Eye (tissue), 1 donor: ENCODE data around the gene CHRFAM7A.
"Not testable (repeated sequence)": the region's sequence is repeated elsewhere in the genome, so short reads cannot be mapped to it uniquely, and the experiment has no call there.

ENCODE experiments used
- DNase-seq: peaks from one replicate; pipeline ENCODE4 v3.0.0-alpha.2; 2015

CHRFAM7A gene

DNA sequence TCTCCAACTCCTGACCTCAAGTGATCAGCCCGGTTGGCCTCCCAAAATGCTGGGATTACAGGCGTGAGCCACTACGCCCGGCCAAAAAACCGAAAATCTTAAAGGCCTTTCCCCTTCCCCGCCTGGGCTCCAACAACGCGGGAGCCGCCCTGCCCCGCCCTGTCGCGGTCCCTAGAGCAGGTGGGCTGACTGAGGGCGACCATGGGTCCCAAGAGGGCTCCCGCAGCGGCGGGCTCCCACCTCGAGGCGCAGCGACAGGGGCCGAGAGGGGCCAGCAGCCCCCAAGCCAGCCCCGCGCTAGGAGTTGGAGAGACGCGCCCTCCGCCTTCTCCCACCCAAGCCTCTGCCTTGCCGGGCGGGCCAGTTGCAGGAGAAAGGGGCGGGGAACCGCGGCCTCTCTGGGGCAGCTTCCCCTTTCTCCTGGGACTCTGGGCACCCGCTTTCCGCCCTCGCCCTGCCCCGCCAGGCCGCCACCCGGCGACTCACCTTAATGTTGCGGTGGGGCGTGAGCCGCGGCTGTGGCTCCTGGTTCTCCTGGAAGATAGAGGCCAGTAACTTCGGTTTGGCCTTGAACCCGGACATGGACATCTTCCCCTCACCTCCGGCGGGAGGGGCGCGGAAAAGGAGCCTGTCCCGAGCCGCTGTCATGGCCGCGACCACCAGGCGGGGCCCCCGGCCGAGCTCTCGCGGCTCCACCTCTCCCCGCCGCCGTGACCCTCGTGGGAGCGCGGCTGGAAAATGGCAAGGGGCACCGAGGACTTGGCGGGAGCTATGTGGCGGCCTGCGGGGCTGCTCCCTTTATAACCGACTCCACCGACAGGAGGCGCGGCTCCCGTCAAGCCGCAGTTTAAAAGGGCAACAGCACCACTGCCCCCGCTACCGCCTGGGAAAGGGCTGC lies at the start of gene CHRFAM7A:
CHRFAM7A (minus strand) TSS at position 775 of the 898 bp plus-strand sequence. CDS start 10,189 bp downstream, outside the sequence.
- not testable (repeated sequence) for DNase-seq

GRCh38 chr15:30438348-30438747 lies 45.0 kb upstream of the CHRFAM7A start:
- DNase-seq: not testable (repeated sequence)

DNA sequence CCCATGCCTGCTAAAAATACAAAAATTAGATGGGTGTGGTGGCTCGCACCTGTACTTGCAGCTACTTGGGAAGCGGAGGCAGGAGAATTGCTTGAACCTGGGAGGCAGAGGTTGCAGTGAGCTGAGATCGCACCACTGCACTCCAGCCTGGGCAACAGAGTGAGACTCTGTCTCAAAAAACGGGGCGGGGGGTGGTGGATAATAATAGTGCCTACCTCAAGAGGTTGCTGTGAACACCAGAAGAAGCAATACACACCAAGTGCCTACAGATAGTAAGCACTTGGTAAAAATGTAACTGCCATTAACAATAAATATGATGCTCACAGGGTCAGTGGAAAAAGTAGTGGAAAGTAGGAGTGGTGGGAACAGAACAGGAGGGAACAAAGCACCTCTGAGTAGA lies 42.5 kb upstream of the CHRFAM7A start:
- DNase-seq: not testable (repeated sequence)

GRCh38 chr15:30420723-30421122 lies 27.4 kb upstream of the CHRFAM7A start:
- DNase-seq: not testable (repeated sequence)

- DNase-seq: not testable (repeated sequence)
Measured at GRCh38 chr15:30414160-30414559, 20.8 kb upstream of the CHRFAM7A start, which contains the start of gene GOLGA8R. GOLGA8R (minus strand) TSS chr15:30414260; CDS start chr15:30414162, 98 bp downstream.

DNA sequence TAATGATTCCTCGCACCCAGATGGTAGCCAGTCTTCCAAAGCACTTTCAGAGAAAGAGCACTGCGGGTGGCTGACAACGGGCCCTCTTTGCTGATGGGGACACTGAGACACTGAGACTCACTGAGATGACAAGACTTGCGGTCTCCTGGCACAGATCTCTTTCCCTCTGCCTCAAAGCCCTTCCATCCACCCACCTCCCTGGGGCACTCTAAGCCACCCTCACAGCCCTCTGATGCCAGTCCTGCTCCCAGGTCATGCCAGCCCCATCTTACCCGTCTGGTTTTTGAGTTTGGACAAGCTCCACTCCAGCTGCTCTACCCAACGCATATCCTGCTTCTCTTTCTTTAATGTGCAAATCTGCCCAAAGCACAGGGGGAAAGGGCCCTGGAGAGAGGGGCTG lies 14.3 kb upstream of the CHRFAM7A start:
- DNase-seq: peak; percentile 0

- not testable (repeated sequence) for DNase-seq
Measured at GRCh38 chr15:30398988-30399387, 5.6 kb upstream of the CHRFAM7A start.

DNA sequence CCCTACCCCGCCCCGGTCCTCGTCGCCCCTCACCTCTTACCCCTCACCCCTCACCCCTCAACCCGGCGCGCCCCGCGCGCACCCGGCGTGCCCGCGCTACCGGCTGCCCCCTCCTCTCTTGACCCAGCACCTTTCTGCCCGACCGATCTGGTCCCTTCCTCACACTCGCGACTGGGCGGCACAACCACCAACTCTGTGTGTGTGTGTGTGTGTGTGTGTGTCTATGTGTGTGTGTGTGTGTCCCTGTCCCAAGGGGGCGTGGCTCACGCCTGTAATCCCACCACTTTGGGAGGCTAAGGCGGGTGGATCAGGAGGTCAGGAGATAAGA lies 288 bp upstream of the CHRFAM7A start:
- not testable (repeated sequence) for DNase-seq

DNA sequence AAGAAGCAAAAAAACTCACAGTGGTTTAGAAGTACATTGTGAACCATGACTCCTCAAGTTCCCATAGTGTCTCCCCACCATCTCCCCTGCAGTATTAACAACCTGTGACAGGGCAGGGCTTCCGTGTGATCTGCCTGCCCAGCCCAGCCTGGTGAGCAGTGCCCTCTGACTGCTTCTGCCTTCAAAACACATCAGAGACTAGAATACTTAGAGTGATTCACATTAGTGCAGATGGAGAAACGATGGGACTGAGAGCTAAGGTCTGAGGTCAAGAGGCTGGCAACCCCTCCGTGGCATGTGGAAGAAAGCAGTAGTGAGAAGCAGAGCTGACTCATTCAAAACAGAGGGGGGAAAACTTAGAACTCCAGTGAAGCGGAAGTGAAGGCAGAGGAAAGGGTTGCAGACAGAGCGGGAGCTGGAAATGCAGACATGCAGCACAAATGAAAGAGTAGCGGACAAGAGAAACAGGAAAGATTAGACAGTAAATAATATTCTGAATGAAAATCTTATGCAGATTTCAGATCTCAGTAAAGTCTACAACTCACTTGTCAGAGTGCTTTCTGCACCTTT lies 6.9 kb downstream of the CHRFAM7A start:
- not testable (repeated sequence) for DNase-seq

DNA sequence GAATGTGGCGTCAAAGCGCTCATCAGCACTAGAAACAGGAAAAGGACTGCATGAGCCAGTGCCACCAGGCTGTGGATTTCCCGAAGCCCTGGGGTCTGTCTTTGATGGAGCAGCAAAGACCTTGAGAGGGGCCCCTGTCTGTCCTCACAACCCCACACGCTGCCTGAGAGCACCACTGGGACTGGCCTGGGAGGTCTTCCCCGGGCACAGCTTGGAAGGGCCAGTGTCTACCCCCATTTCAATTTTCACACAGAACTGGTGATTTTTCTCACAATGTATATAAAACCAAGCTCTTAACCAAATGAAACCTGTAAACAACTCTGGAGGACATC lies 16.3 kb downstream of the CHRFAM7A start:
- DNase-seq: not testable (repeated sequence)

DNA sequence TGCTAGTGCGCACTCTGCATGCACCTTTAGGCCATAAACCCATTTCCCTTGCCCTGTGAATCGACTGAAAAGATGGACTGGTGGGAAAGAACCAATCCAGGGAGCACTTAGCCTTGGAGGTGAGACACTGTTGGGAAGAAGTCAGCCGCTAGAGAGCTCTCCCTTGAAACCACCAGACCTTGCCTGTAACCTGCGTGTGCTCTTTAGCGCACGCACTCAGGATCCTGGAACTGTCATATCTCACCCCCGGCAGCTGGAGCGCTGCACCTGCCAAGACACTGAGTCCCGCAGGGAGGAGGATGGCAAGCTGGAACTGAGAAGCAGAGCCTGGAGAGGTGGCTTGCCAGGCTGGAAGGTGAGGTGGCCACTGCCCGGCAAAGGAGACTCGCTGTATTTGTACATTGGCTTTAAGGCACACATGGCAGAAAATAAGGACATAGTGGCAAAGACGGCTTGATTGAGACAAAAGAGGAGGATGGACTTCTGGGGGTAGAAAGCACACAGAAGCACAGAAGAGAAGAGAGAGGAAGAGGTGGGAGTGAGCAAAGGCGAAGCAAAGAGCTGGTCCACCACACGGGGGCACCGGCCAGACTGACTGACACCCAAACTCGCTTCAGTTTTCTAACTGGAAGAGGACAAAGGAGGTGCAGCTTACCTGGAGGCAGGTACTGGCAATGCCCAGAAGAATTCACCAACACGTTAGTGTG lies 16.8 kb downstream of the CHRFAM7A start:
- not testable (repeated sequence) for DNase-seq

GRCh38 chr15:30375872-30376271 lies 17.5 kb downstream of the CHRFAM7A start:
- DNase-seq: not testable (repeated sequence)

DNA sequence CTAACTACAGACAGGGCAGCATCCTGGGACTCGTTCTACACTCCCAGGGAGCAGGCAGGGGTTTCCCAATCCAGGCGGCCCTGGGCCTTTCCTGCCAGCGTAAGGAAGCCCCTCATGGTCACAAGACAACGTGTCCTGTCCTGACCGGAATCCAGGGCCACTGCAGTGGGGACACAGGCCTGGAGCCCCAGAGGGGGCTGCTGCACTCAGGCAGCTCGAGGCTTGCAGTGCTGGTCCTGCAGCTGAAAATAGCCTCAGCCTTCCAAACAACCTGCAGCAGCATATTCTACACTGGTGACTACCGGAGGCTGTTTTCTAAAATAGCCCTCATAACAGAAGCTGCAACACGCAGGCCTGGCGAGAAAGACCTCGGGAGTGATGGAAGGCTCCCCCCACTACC lies 18.5 kb downstream of the CHRFAM7A start:
- not testable (repeated sequence) for DNase-seq

DNA sequence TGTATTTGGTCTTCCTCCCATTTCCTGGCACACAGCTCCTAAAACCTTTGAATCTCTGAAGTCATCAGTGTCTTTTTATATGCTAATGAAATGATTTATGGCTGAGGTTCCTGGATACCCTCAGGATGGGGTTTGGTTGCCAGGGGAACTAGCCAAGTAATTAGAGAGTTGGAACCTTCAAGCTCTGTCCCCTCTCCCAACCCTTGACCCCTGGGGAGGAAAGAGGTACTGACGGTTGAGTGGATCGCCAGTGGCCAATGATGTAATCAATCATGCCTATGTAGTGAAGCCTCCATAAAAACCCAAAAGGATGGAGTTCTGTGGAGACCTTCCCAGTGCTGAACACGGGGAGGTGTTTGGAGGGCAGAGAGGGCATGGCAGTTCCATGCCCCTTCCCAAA lies 25.1 kb downstream of the CHRFAM7A start:
- DNase-seq: not testable (repeated sequence)

DNA sequence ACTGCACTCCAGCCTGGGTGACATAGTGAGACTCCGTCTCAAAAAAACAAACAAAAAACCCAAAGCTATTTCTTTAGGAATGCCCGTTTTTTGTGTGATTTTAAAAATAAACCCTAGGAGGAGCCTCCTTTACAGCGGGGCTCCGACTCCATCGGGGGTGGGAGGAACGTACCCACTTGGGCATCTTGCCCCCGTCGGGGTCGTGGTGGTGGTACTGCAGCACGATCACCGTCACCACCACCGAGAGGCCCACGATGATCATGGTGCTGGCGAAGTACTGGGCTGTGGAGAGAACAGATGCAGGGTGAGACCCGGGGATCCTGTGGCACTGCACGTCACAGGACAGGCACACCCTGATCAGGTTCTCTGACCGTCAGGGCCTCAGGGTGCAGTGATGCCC lies 26.1 kb downstream of the CHRFAM7A start:
- not testable (repeated sequence) for DNase-seq

GRCh38 chr15:30361404-30361803 lies 31.9 kb downstream of the CHRFAM7A start:
- not testable (repeated sequence) for DNase-seq

GRCh38 chr15:30360990-30361389 lies 32.4 kb downstream of the CHRFAM7A start:
- not testable (repeated sequence) for DNase-seq

- DNase-seq: not testable (repeated sequence)
Measured at GRCh38 chr15:30355043-30355442, 38.3 kb downstream of the CHRFAM7A start.

DNA sequence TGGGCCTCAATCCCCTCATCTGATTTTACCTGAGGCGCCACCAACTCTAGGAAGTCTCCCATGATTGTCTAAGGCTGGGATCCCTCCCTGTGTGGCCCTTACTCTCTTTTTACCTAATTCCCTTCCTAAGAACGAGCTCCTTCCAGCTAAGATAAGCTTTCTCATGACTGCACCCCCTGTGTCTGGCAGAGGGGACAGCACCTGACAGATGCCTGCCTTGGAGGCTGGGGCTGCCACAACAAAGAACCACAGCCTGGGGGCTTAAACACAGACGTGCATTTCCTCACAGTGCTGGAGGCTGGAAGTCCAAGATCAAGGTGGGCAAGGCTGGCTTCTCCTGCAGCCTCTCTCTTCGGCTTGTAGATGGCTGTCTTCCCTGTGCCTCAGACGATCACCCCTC lies 43.5 kb downstream of the CHRFAM7A start:
- not testable (repeated sequence) for DNase-seq

DNA sequence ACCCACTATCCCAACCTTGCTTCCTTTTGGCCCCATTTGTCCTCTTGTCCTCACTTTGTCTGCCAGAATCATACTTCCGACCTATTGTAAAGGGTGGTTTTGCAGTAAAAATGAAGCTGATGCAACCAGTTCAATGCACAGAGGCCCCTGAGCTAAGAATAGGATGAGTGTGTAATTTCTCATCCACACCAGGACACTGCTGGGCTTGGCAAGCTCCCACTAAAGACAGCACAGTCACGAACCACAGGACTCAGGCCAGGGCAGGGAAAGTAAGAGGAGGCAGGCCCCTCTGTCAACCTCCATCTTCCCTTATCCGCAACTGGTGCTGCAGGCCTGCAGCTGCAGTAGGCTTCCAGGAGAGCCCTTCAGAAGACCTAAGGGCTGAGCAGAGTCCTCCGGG lies 56.8 kb downstream of the CHRFAM7A start:
- not testable (repeated sequence) for DNase-seq

DNA sequence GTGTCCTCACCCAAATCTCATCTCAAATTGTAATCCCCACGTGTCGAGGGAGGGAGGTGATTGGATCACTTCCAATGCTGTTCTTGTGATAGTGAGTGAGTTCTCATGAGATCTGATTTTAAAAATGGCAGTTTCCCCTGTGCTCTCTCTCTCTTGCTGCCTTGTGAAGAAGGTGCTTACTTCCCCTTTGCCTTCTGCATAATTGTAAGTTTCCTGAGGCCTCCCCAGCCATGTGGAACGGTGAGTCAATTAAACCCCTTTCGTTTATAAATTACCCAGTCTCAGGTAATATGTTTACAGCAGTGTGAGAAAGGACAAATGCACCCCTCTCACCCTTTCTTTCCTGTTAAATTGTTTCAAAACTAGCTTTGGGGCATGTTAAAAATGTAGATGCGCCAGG lies 59.2 kb downstream of the CHRFAM7A start:
- not testable (repeated sequence) for DNase-seq

- peak; percentile 5 for DNase-seq
Measured at GRCh38 chr15:30326145-30326544, 67.2 kb downstream of the CHRFAM7A start.

- not testable (repeated sequence) for DNase-seq
Measured at GRCh38 chr15:30321063-30321462, 72.3 kb downstream of the CHRFAM7A start.
